Activated CD4-positive, alpha-beta T cell treated with anti-CD3 and anti-CD28 coated beads, Interleukin-2, amount 10 ng/mL, durations not matched to agents 7 days and 5 days (primary cell): ENCODE data around the gene ERMARD. TPM values are rescaled to one million over a fixed set of nuclear protein-coding genes. Genes with fewer than 3 reads are reported as not detected.

ENCODE experiments used
- CTCF ChIA-PET: fragments of 350-600 bp; sonication (Branson Sonifier 250); formaldehyde crosslinking; loops from one replicate; lab custom pipeline; 2021; ENCODE audit warnings: antibody characterized with exemption; lab: Charles Lee
- POLR2A ChIA-PET: fragments of 350-600 bp; sonication (Branson Sonifier 250); formaldehyde crosslinking; loops from one replicate; lab custom pipeline; 2021; ENCODE audit warnings: antibody characterized with exemption; lab: Charles Lee
- DNase-seq: peaks from one replicate; pipeline ENCODE4 v3.0.0-alpha.2; 2020
- H3K27ac Mint-ChIP-seq: one replicate; pipeline ENCODE4 v1.8.0; 2021; ENCODE audit warnings: mild to moderate bottlenecking, moderate library complexity, mixed read lengths
- H3K27me3 Mint-ChIP-seq: one replicate; pipeline ENCODE4 v1.8.0; 2021; ENCODE audit warnings: mixed read lengths
- H3K36me3 Mint-ChIP-seq: one replicate; pipeline ENCODE4 v1.8.0; 2021; ENCODE audit warnings: low read depth, mixed read lengths
- H3K4me1 Mint-ChIP-seq: one replicate; pipeline ENCODE4 v1.8.0; 2021; ENCODE audit warnings: mixed read lengths
- H3K4me3 Mint-ChIP-seq: one replicate; pipeline ENCODE4 v1.8.0; 2021; ENCODE audit warnings: mild to moderate bottlenecking, moderate library complexity, mixed read lengths
- H3K9me3 Mint-ChIP-seq: one replicate; pipeline ENCODE4 v1.8.0; 2021; ENCODE audit warnings: mixed read lengths
- total RNA-seq, 2 experiments: library from RNA; stranded (reverse); gene quantifications; one replicate each; pipeline ENCODE4 v1.2.3, GENCODE V29; 2021

ERMARD gene
- total RNA-seq, 2 experiments from 2014 or later, result 28.1 to 35.6 TPM

GRCh38 chr6:169826697-169827096 lies 75.3 kb downstream of the ERMARD start:
- Mint-ChIP-seq H3K4me3 (no peak overlapping the region), H3K4me1 (no peaks in the 10 kb centered on the region), H3K27ac (no peak overlapping the region), H3K27me3 (peaks cover 14% of the 10 kb centered on the region), H3K9me3 (no peaks in the 10 kb centered on the region), H3K36me3 (no peaks in the 10 kb centered on the region)
- no peak for DNase-seq
- ChIA-PET CTCF (no interaction called here), POLR2A (no interaction called here)

GRCh38 chr6:169827290-169827717 lies 75.9 kb downstream of the ERMARD start:
- Mint-ChIP-seq H3K4me3 (no peak overlapping the region), H3K4me1 (no peaks in the 10 kb centered on the region), H3K9me3 (no peaks in the 10 kb centered on the region), H3K27me3 (peaks cover 11% of the 10 kb centered on the region), H3K36me3 (no peaks in the 10 kb centered on the region), H3K27ac (no peak overlapping the region)
- ChIA-PET CTCF (no interaction called here), POLR2A (no interaction called here)
- DNase-seq, result no peak

GRCh38 chr6:169828176-169828575 lies 76.8 kb downstream of the ERMARD start:
- Mint-ChIP-seq H3K27ac (no peak overlapping the region), H3K4me3 (no peak overlapping the region), H3K36me3 (no peaks in the 10 kb centered on the region), H3K27me3 (peaks cover 6% of the 10 kb centered on the region), H3K9me3 (no peaks in the 10 kb centered on the region), H3K4me1 (no peaks in the 10 kb centered on the region)
- ChIA-PET CTCF (no interaction called here), POLR2A (no interaction called here)
- no peak for DNase-seq

- H3K27me3 Mint-ChIP-seq, result peaks cover 14% of the 10 kb centered on the region
- no peaks in the 10 kb centered on the region for H3K36me3 Mint-ChIP-seq
- no peak overlapping the region for H3K4me3 Mint-ChIP-seq
- no peaks in the 10 kb centered on the region for H3K4me1 Mint-ChIP-seq
- CTCF ChIA-PET, result interaction anchor here (1.1 kb wide), 1 partner anchor 40 kb away, joined by 3 read pairs; no protein-coding TSS in a partner anchor
- no peak overlapping the region for H3K27ac Mint-ChIP-seq
- POLR2A ChIA-PET, result no interaction called here
- no peak for DNase-seq
- no peaks in the 10 kb centered on the region for H3K9me3 Mint-ChIP-seq
These were observed 78.4 kb downstream of the ERMARD start for GRCh38 chr6:169829786-169830185.

- H3K4me3 Mint-ChIP-seq, result no peak overlapping the region
- no peak overlapping the region for H3K27ac Mint-ChIP-seq
- H3K36me3 Mint-ChIP-seq, result no peaks in the 10 kb centered on the region
- no peaks in the 10 kb centered on the region for H3K4me1 Mint-ChIP-seq
- ChIA-PET CTCF (interaction anchor here (0.8 to 1.9 kb wide), 9 partner anchors 12 to 700 kb away, joined by 3 to 7 read pairs (median 4); no protein-coding TSS in a partner anchor), POLR2A (no interaction called here)
- H3K9me3 Mint-ChIP-seq, result no peaks in the 10 kb centered on the region
- DNase-seq, result no peak
- H3K27me3 Mint-ChIP-seq, result peaks cover 23% of the 10 kb centered on the region
These were observed 79.5 kb downstream of the ERMARD start for GRCh38 chr6:169830876-169831275.

Other genes starting within 250 kb of the ERMARD start
- 10 to 100 TPM; 18.1 to 21.9 TPM for gene WDR27, start 49.6 kb upstream of the ERMARD start, total RNA-seq
- gene C6orf120, start 49.5 kb upstream of the ERMARD start, total RNA-seq, result 10 to 100 TPM; 17.0 to 20.9 TPM
- gene PHF10, start 27.1 kb upstream of the ERMARD start, total RNA-seq, result 10 to 100 TPM; 57.4 to 59.7 TPM
- gene DYNLT2, start 50 bp upstream of the ERMARD start, total RNA-seq, result 1 to 10 TPM; 2.2 to 2.5 TPM